ENCODE data around the gene LAMTOR2. TPM values are rescaled to one million over a fixed set of nuclear protein-coding genes. Genes with fewer than 3 reads are reported as not detected.
A peak's percentile ranks its signal among the peaks of the same experiment; 100 is the strongest.

LAMTOR2 gene
- total and polyA plus RNA-seq, 2 experiments from 2014 or later, result 48.5 to 142 TPM

- Histone ChIP-seq H3K4me1 (ENCODE audit: insufficient read depth) (peaks cover 17% of the 10 kb centered on the region), H3K4me2 (no peak overlapping the region), H2AFZ (no peak overlapping the region), H3K4me3 (no peak overlapping the region), H3K36me3 (replicated peaks; ENCODE audit: insufficient read depth, low read depth) (no peaks in the 10 kb centered on the region), H3K27me3 (no peaks in the 10 kb centered on the region), H3K79me2 (peaks cover 35% of the 10 kb centered on the region), H3K9me2 (replicated peaks; ENCODE audit: insufficient read depth) (no peaks in the 10 kb centered on the region), H3K27ac (no peak overlapping the region), H3K9me3 (ENCODE audit: low read depth) (no peaks in the 10 kb centered on the region), H4K20me1 (ENCODE audit: insufficient read depth, poor library complexity, severe bottlenecking) (no peaks in the 10 kb centered on the region)
- WGBS (ENCODE audit: low lambda C conversion rate, missing lambda C conversion rate), result 94% methylated on average over 2 of the region's 2 CpGs
- no peak for TF ChIP-seq EZH2 (IDR thresholded peaks at IDR 0.05; ENCODE audit: borderline replicate concordance)
- no peak for TF ChIP-seq EZH2phosphoT487 (IDR thresholded peaks at IDR 0.05; ENCODE audit: low read depth, severe bottlenecking, unreplicated experiment)
- DNase-seq (ENCODE audit: low spot score), result no peak
These were observed 32.6 kb upstream of the LAMTOR2 start for GRCh38 chr1:156021954-156022353.

GRCh38 chr1:156024801-156025200, 29.8 kb upstream of the LAMTOR2 start:
- peaks cover 10% of the 10 kb centered on the region for H3K4me1 ChIP-seq (ENCODE audit: insufficient read depth)
- H2AFZ ChIP-seq, result no peak overlapping the region
- 85% methylated on average over 5 of the region's 5 CpGs for WGBS (ENCODE audit: low lambda C conversion rate, missing lambda C conversion rate)
- no peaks in the 10 kb centered on the region for H3K27me3 ChIP-seq
- peak overlapping the region; percentile 72 for H3K27ac ChIP-seq
- no peaks in the 10 kb centered on the region for H4K20me1 ChIP-seq (ENCODE audit: insufficient read depth, poor library complexity, severe bottlenecking)
- H3K9me3 ChIP-seq (ENCODE audit: low read depth), result no peaks in the 10 kb centered on the region
- H3K4me2 ChIP-seq, result peak overlapping the region; percentile 27
- no peaks in the 10 kb centered on the region for H3K36me3 ChIP-seq (replicated peaks; ENCODE audit: insufficient read depth, low read depth)
- peak; percentile 24 for DNase-seq (ENCODE audit: low spot score)
- no peak for TF ChIP-seq CTCF (IDR thresholded peaks at IDR 0.05; ENCODE audit: poor library complexity)
- no peak for TF ChIP-seq EZH2 (IDR thresholded peaks at IDR 0.05; ENCODE audit: borderline replicate concordance)
- TF ChIP-seq EZH2phosphoT487 (IDR thresholded peaks at IDR 0.05; ENCODE audit: low read depth, severe bottlenecking, unreplicated experiment), result no peak
- no peak overlapping the region for H3K4me3 ChIP-seq
- H3K9me2 ChIP-seq (replicated peaks; ENCODE audit: insufficient read depth), result no peaks in the 10 kb centered on the region
- H3K79me2 ChIP-seq, result peaks cover 8% of the 10 kb centered on the region

- H4K20me1 ChIP-seq (ENCODE audit: insufficient read depth, poor library complexity, severe bottlenecking), result no peaks in the 10 kb centered on the region
These were observed 28.7 kb upstream of the LAMTOR2 start for GRCh38 chr1:156025876-156026275.

GRCh38 chr1:156026588-156026987, 28.0 kb upstream of the LAMTOR2 start:
- H3K4me1 ChIP-seq (ENCODE audit: insufficient read depth), result peaks cover 7% of the 10 kb centered on the region
- WGBS (ENCODE audit: low lambda C conversion rate, missing lambda C conversion rate), result 92% methylated on average over 4 of the region's 4 CpGs
- H3K79me2 ChIP-seq, result no peaks in the 10 kb centered on the region
- H3K27me3 ChIP-seq, result no peaks in the 10 kb centered on the region
- no peaks in the 10 kb centered on the region for H3K36me3 ChIP-seq (replicated peaks; ENCODE audit: insufficient read depth, low read depth)
- no peak overlapping the region for H3K27ac ChIP-seq
- no peaks in the 10 kb centered on the region for H3K9me3 ChIP-seq (ENCODE audit: low read depth)
- no peaks in the 10 kb centered on the region for H4K20me1 ChIP-seq (ENCODE audit: insufficient read depth, poor library complexity, severe bottlenecking)
- TF ChIP-seq EZH2phosphoT487 (IDR thresholded peaks at IDR 0.05; ENCODE audit: low read depth, severe bottlenecking, unreplicated experiment) (no peak), CTCF (IDR thresholded peaks at IDR 0.05; ENCODE audit: poor library complexity) (no peak), EZH2 (IDR thresholded peaks at IDR 0.05; ENCODE audit: borderline replicate concordance) (no peak)
- no peak overlapping the region for H2AFZ ChIP-seq
- H3K9me2 ChIP-seq (replicated peaks; ENCODE audit: insufficient read depth), result no peaks in the 10 kb centered on the region
- H3K4me2 ChIP-seq, result no peak overlapping the region
- no peak for DNase-seq (ENCODE audit: low spot score)
- H3K4me3 ChIP-seq, result no peak overlapping the region

More at GRCh38 chr1:156025876-156026275, 28.7 kb upstream of the LAMTOR2 start:
- Histone ChIP-seq H3K27ac (no peak overlapping the region), H3K9me2 (replicated peaks; ENCODE audit: insufficient read depth) (no peaks in the 10 kb centered on the region), H3K4me1 (ENCODE audit: insufficient read depth) (peaks cover 7% of the 10 kb centered on the region), H2AFZ (no peak overlapping the region), H3K79me2 (no peaks in the 10 kb centered on the region), H3K4me3 (no peak overlapping the region), H3K36me3 (replicated peaks; ENCODE audit: insufficient read depth, low read depth) (no peaks in the 10 kb centered on the region), H3K4me2 (no peak overlapping the region), H3K27me3 (no peaks in the 10 kb centered on the region), H3K9me3 (ENCODE audit: low read depth) (no peaks in the 10 kb centered on the region)
- WGBS (ENCODE audit: low lambda C conversion rate, missing lambda C conversion rate), result 15% methylated on average over 9 of the region's 9 CpGs
- TF ChIP-seq CTCF (IDR thresholded peaks at IDR 0.05; ENCODE audit: poor library complexity), result peak; percentile 48
- no peak for TF ChIP-seq EZH2phosphoT487 (IDR thresholded peaks at IDR 0.05; ENCODE audit: low read depth, severe bottlenecking, unreplicated experiment)
- peak; percentile 71 for DNase-seq (ENCODE audit: low spot score)
